Naive thymus-derived CD4-positive, alpha-beta T cell (primary cell): ENCODE results near the gene GPRIN3. TPM values are rescaled to one million over a fixed set of nuclear protein-coding genes. Genes with fewer than 3 reads are reported as not detected.

Experiments used
- ATAC-seq: fragments of 150-1000 bp; cut with Tn5 transposase; 2 replicates; pipeline ENCODE4 v1.10.0; 2021; ENCODE audit warnings: mild to moderate bottlenecking, moderate library complexity
- CTCF ChIA-PET: fragments of 350-600 bp; sonication (Branson Sonifier 250); formaldehyde crosslinking; loops from one replicate; lab custom pipeline; 2021; ENCODE audit warnings: antibody characterized with exemption; lab: Charles Lee
- POLR2A ChIA-PET: fragments of 350-600 bp; sonication (Branson Sonifier 250); formaldehyde crosslinking; loops from one replicate; lab custom pipeline; 2021; ENCODE audit warnings: antibody characterized with exemption, inconsistent platforms; lab: Charles Lee
- DNase-seq, 9 donors: peaks; one replicate each; pipeline versions ENCODE4 v3.0.0 to v3.0.0-alpha.2; 2020 to 2022; ENCODE audit warnings: mixed read lengths in 1 of 9
- H3K27ac ChIP-seq: one replicate; pipeline ENCODE4 v1.7.0; 2013; ENCODE audit warnings: mild to moderate bottlenecking, low read depth, low read length, moderate library complexity
- H3K27me3 ChIP-seq, 2 donors: one replicate each; pipeline ENCODE4 v1.7.0; 2013; ENCODE audit warnings: low read length in 2 of 2, mild to moderate bottlenecking in 2 of 2, moderate library complexity in 2 of 2; ENCODE audit not compliant: control insufficient read depth in 2 of 2, insufficient read depth in 2 of 2
- H3K36me3 ChIP-seq, 3 experiments: 1 replicate in 2 of 3; 2 replicates in 1 of 3; pipeline ENCODE4 v1.7.0; 2013; ENCODE audit warnings: low read length in 3 of 3, mild to moderate bottlenecking in 3 of 3, moderate library complexity in 1 of 3; ENCODE audit not compliant: insufficient read depth in 3 of 3, control insufficient read depth in 2 of 3
- H3K4me1 ChIP-seq, 2 donors: one replicate each; pipeline ENCODE4 v1.7.0; 2013; ENCODE audit warnings: low read length in 2 of 2, mild to moderate bottlenecking in 2 of 2, moderate library complexity in 1 of 2; ENCODE audit not compliant: control insufficient read depth in 2 of 2, insufficient read depth in 2 of 2
- H3K4me3 ChIP-seq: 2 replicates; pipeline ENCODE4 v1.7.0; 2013; ENCODE audit warnings: mild to moderate bottlenecking, low read length
- H3K9me3 ChIP-seq, 3 experiments: 1 replicate in 2 of 3; 2 replicates in 1 of 3; pipeline ENCODE4 v1.7.0; 2013; ENCODE audit warnings: low read length in 3 of 3; ENCODE audit not compliant: control insufficient read depth in 2 of 3
- H3K27ac Mint-ChIP-seq, 9 donors: one replicate each; pipeline ENCODE4 v1.8.0; 2020 to 2022; ENCODE audit warnings: mixed read lengths in 9 of 9, mild to moderate bottlenecking in 8 of 9, moderate library complexity in 5 of 9, inconsistent platforms in 2 of 9
- H3K27me3 Mint-ChIP-seq, 5 donors: one replicate each; pipeline ENCODE4 v1.8.0; 2021 to 2022; ENCODE audit warnings: mixed read lengths in 5 of 5, mild to moderate bottlenecking in 1 of 5
- H3K36me3 Mint-ChIP-seq, 5 donors: one replicate each; pipeline ENCODE4 v1.8.0; 2020 to 2022; ENCODE audit warnings: mixed read lengths in 5 of 5, mild to moderate bottlenecking in 3 of 5, inconsistent platforms in 1 of 5
- H3K4me1 Mint-ChIP-seq, 7 donors: one replicate each; pipeline ENCODE4 v1.8.0; 2020 to 2022; ENCODE audit warnings: mixed read lengths in 7 of 7, mild to moderate bottlenecking in 3 of 7, inconsistent platforms in 1 of 7
- H3K4me3 Mint-ChIP-seq, 10 donors: one replicate each; pipeline ENCODE4 v1.8.0; 2020 to 2022; ENCODE audit warnings: mild to moderate bottlenecking in 10 of 10, mixed read lengths in 10 of 10, moderate library complexity in 6 of 10, inconsistent platforms in 2 of 10
- H3K9me3 Mint-ChIP-seq, 11 donors: one replicate each; pipeline ENCODE4 v1.8.0; 2020 to 2022; ENCODE audit warnings: mixed read lengths in 11 of 11, mild to moderate bottlenecking in 4 of 11, inconsistent platforms in 1 of 11, moderate library complexity in 1 of 11
- intact Hi-C, 2 donors: fragments of 100-400 bp; cut with micrococcal nuclease; formaldehyde crosslinking; loops; one replicate each; pipeline ENCODE4 v1.15.1; 2023
- polyA plus RNA-seq, 2 donors: library from polyadenylated mRNA; unstranded; fragments of 300-500 nt; fragmentation: Illumina TruSeq; gene quantifications; one replicate each; pipeline ENCODE4 v1.2.3, GENCODE V29; 2021
- total RNA-seq, 6 experiments: library from RNA in 5 of 6; stranded (reverse) in 5 of 6; gene quantifications; 1 replicate in 5 of 6; 2 replicates in 1 of 6; pipeline ENCODE4 v1.2.3 and lab custom pipeline; 2021 to 2026

The GPRIN3 gene
- total and polyA plus RNA-seq, 7 experiments from 2014 or later = 7.3 to 55.5 (median 11.2) TPM

GRCh38 chr4:89242216-89242615, 65.4 kb downstream of the GPRIN3 start:
- Histone ChIP-seq H3K9me3 (no peaks in the 10 kb centered on the region), H3K4me3 (no peak overlapping the region), H3K4me1 (peaks cover 13 to 39% of the 10 kb centered on the region in 2 donors), H3K27me3 (no peaks in the 10 kb centered on the region), H3K27ac (no peak overlapping the region), H3K36me3 (peaks cover 0 to 4% (median 0%) of the 10 kb centered on the region in 3 experiments)
- no peak overlapping the region for H3K4me3 Mint-ChIP-seq
- peak overlapping the region in 4 of 9 donors; percentile 57 to 86 (median 77) for H3K27ac Mint-ChIP-seq
- POLR2A ChIA-PET = no interaction called here
- intact Hi-C loops = loop anchor here in 1 of 2 donors (2.0 kb wide), 1 partner anchor 65 kb away; the partner anchor contains the start of gene GPRIN3
- H3K9me3 Mint-ChIP-seq = no peaks in the 10 kb centered on the region
- DNase-seq (no peak), ATAC-seq (no peak)
- CTCF ChIA-PET = interaction anchor here (0.8 to 1.2 kb wide), 2 partner anchors 10 to 111 kb away, joined by 3 to 4 read pairs; no protein-coding TSS in a partner anchor
- H3K36me3 Mint-ChIP-seq = peaks cover 0 to 41% (median 3%) of the 10 kb centered on the region in 5 donors
- H3K27me3 Mint-ChIP-seq = no peaks in the 10 kb centered on the region
- peaks cover 11 to 55% (median 39%) of the 10 kb centered on the region in 7 donors for H3K4me1 Mint-ChIP-seq

- H3K4me1 ChIP-seq = no peaks in the 10 kb centered on the region
- Mint-ChIP-seq H3K27me3 (no peaks in the 10 kb centered on the region), H3K4me1 (peaks cover 0 to 10% (median 5%) of the 10 kb centered on the region in 7 donors), H3K27ac (no peak overlapping the region), H3K36me3 (peaks cover 0 to 19% (median 0%) of the 10 kb centered on the region in 5 donors), H3K4me3 (no peak overlapping the region), H3K9me3 (peaks cover 0 to 11% (median 0%) of the 10 kb centered on the region in 11 donors)
- POLR2A ChIA-PET = no interaction called here
- CTCF ChIA-PET = no interaction called here
- no peak overlapping the region for H3K4me3 ChIP-seq
- intact Hi-C loops = loop anchor here in 1 of 2 donors (10.0 kb wide), 1 partner anchor 405 kb away; no protein-coding TSS in a partner anchor
- H3K36me3 ChIP-seq = no peaks in the 10 kb centered on the region
- DNase-seq (no peak), ATAC-seq (no peak)
- no peak overlapping the region for H3K27ac ChIP-seq
- H3K9me3 ChIP-seq = no peaks in the 10 kb centered on the region
- H3K27me3 ChIP-seq = no peaks in the 10 kb centered on the region
Observed at GRCh38 chr4:89230271-89230670, 77.3 kb downstream of the GPRIN3 start.

GRCh38 chr4:89226665-89227574, 80.7 kb downstream of the GPRIN3 start:
- Histone ChIP-seq H3K4me3 (peak overlapping the region; percentile 21), H3K27me3 (no peaks in the 10 kb centered on the region), H3K27ac (no peak overlapping the region), H3K36me3 (no peaks in the 10 kb centered on the region), H3K9me3 (no peaks in the 10 kb centered on the region), H3K4me1 (no peaks in the 10 kb centered on the region)
- ATAC-seq = peak; percentile 93
- ChIA-PET POLR2A (interaction anchor here (0.8 kb wide), 1 partner anchor 209 kb away, joined by 3 read pairs; no protein-coding TSS in a partner anchor), CTCF (interaction anchor here (0.5 to 4.5 kb wide), 20 partner anchors 10 to 679 kb away, joined by 3 to 70 read pairs (median 5); partner anchors contain the start of genes GPRIN3 and MMRN1)
- H3K4me3 Mint-ChIP-seq = peak overlapping the region in 9 of 10 donors; percentile 54 to 78 (median 63)
- H3K4me1 Mint-ChIP-seq = peaks cover 0 to 10% (median 5%) of the 10 kb centered on the region in 7 donors
- intact Hi-C loops = loop anchor here (1.0 to 5.0 kb wide), 12 partner anchors 16 to 674 kb away; partner anchors contain the start of gene GPRIN3 (in 1 of the 2)
- H3K9me3 Mint-ChIP-seq = peaks cover 0 to 3% (median 0%) of the 10 kb centered on the region in 11 donors
- peaks cover 0 to 9% (median 0%) of the 10 kb centered on the region in 5 donors for H3K36me3 Mint-ChIP-seq
- H3K27ac Mint-ChIP-seq = peak overlapping the region in 2 of 9 donors; percentile 19 to 34
- H3K27me3 Mint-ChIP-seq = peaks cover 0 to 7% (median 0%) of the 10 kb centered on the region in 5 donors
- peak; percentile 37 to 79 (median 68) for DNase-seq

- H3K27me3 ChIP-seq = no peaks in the 10 kb centered on the region
- no peaks in the 10 kb centered on the region for H3K36me3 ChIP-seq
- CTCF ChIA-PET = no interaction called here
- Mint-ChIP-seq H3K36me3 (no peaks in the 10 kb centered on the region), H3K27ac (no peak overlapping the region), H3K27me3 (peaks cover 0 to 7% (median 6%) of the 10 kb centered on the region in 5 donors), H3K4me3 (no peak overlapping the region), H3K9me3 (no peaks in the 10 kb centered on the region), H3K4me1 (peaks cover 0 to 5% (median 4%) of the 10 kb centered on the region in 7 donors)
- H3K9me3 ChIP-seq = no peaks in the 10 kb centered on the region
- ATAC-seq = no peak
- POLR2A ChIA-PET = no interaction called here
- no peak overlapping the region for H3K27ac ChIP-seq
- H3K4me3 ChIP-seq = no peak overlapping the region
- no peaks in the 10 kb centered on the region for H3K4me1 ChIP-seq
- intact Hi-C loops = no loop called here
- no peak for DNase-seq
Observed at GRCh38 chr4:89222170-89222569, 85.4 kb downstream of the GPRIN3 start.

GRCh38 chr4:89221167-89221867, 86.3 kb downstream of the GPRIN3 start:
- DNase-seq (no peak), ATAC-seq (no peak)
- no peak overlapping the region for H3K27ac ChIP-seq
- no peaks in the 10 kb centered on the region for H3K4me1 ChIP-seq
- no peaks in the 10 kb centered on the region for H3K9me3 Mint-ChIP-seq
- no peaks in the 10 kb centered on the region for H3K36me3 ChIP-seq
- peaks cover 0 to 7% (median 6%) of the 10 kb centered on the region in 5 donors for H3K27me3 Mint-ChIP-seq
- H3K27me3 ChIP-seq = no peaks in the 10 kb centered on the region
- ChIA-PET POLR2A (interaction anchor here (0.6 kb wide), 1 partner anchor 19 kb away, joined by 3 read pairs; no protein-coding TSS in a partner anchor), CTCF (interaction anchor here (0.7 kb wide), 1 partner anchor 424 kb away, joined by 3 read pairs; no protein-coding TSS in a partner anchor)
- no peaks in the 10 kb centered on the region for H3K4me1 Mint-ChIP-seq
- H3K27ac Mint-ChIP-seq = no peak overlapping the region
- H3K9me3 ChIP-seq = no peaks in the 10 kb centered on the region
- no peak overlapping the region for H3K4me3 ChIP-seq
- intact Hi-C loops = no loop called here
- H3K4me3 Mint-ChIP-seq = no peak overlapping the region
- H3K36me3 Mint-ChIP-seq = no peaks in the 10 kb centered on the region

GRCh38 chr4:89218587-89218986, 89.0 kb downstream of the GPRIN3 start:
- Mint-ChIP-seq H3K9me3 (no peaks in the 10 kb centered on the region), H3K27me3 (peaks cover 0 to 12% (median 10%) of the 10 kb centered on the region in 5 donors), H3K4me1 (no peaks in the 10 kb centered on the region), H3K36me3 (no peaks in the 10 kb centered on the region), H3K27ac (no peak overlapping the region), H3K4me3 (no peak overlapping the region)
- Histone ChIP-seq H3K27me3 (no peaks in the 10 kb centered on the region), H3K9me3 (no peaks in the 10 kb centered on the region), H3K36me3 (no peaks in the 10 kb centered on the region), H3K4me3 (no peak overlapping the region), H3K27ac (no peak overlapping the region), H3K4me1 (no peaks in the 10 kb centered on the region)
- intact Hi-C loops = no loop called here
- DNase-seq (no peak), ATAC-seq (no peak)
- CTCF ChIA-PET = no interaction called here
- POLR2A ChIA-PET = no interaction called here
